Measurements from ENCODE around the gene SLC30A9.

The SLC30A9 gene

GRCh38 chr4:41957634-41958033 is 32.7 kb upstream of the SLC30A9 start:
- no peaks in the 10 kb centered on the region for H3K9me3 ChIP-seq (ENCODE audit: control insufficient read depth, insufficient read depth, low read depth, low read length)
- CTCF ChIA-PET = interaction anchor here (0.6 to 1.7 kb wide), 7 partner anchors 9 to 728 kb away, joined by 3 to 13 read pairs (median 3); no protein-coding TSS in a partner anchor
- POLR2A ChIA-PET = interaction anchor here (0.7 kb wide), 1 partner anchor 11 kb away, joined by 3 read pairs; no protein-coding TSS in a partner anchor
- H3K36me3 ChIP-seq (ENCODE audit: control insufficient read depth in 2 of 2, insufficient read depth in 1 of 2, low read length in 2 of 2) = peaks cover 5 to 24% of the 10 kb centered on the region in 2 experiments; a peak in 2 of 3 replicates
- TF ChIP-seq MEIS1 (CRISPR knock-in tag; IDR thresholded peaks at IDR 0.05; ENCODE audit: borderline replicate concordance) = no peak
- peak; percentile 58 for TF ChIP-seq ZNF654 (tag by site-specific recombination; IDR thresholded peaks at IDR 0.05; ENCODE audit: low read depth)
- H3K4me3 ChIP-seq (ENCODE audit: low read depth, low read length) = no peak overlapping the region
- no peaks in the 10 kb centered on the region for H3K4me1 ChIP-seq (ENCODE audit: control insufficient read depth, insufficient read depth, low read length)
- H3K27ac ChIP-seq (ENCODE audit: extremely low read depth, low read depth, low read length) = no peak overlapping the region

GRCh38 chr4:41963105-41963504 is 27.2 kb upstream of the SLC30A9 start:
- ChIA-PET CTCF (interaction anchor here (0.7 to 1.1 kb wide), 3 partner anchors 21 to 270 kb away, joined by 3 to 4 read pairs (median 3); no protein-coding TSS in a partner anchor), POLR2A (no interaction called here)
- H3K27ac ChIP-seq (ENCODE audit: extremely low read depth, low read depth, low read length) = no peak overlapping the region
- H3K4me3 ChIP-seq (ENCODE audit: low read depth, low read length) = no peak overlapping the region
- H3K4me1 ChIP-seq (ENCODE audit: control insufficient read depth, insufficient read depth, low read length) = no peaks in the 10 kb centered on the region
- no peaks in the 10 kb centered on the region for H3K36me3 ChIP-seq (ENCODE audit: control insufficient read depth in 2 of 2, insufficient read depth in 1 of 2, low read length in 2 of 2)
- no peaks in the 10 kb centered on the region for H3K9me3 ChIP-seq (ENCODE audit: control insufficient read depth, insufficient read depth, low read depth, low read length)
- TF ChIP-seq PRDM10 (tag by site-specific recombination; IDR thresholded peaks at IDR 0.05) (no peak), ZNF311 (tag by site-specific recombination; IDR thresholded peaks at IDR 0.05; ENCODE audit: borderline replicate concordance) (no peak), ZNF580 (tag by site-specific recombination; IDR thresholded peaks at IDR 0.05) (no peak), ZNF768 (tag by site-specific recombination; IDR thresholded peaks at IDR 0.05) (no peak), ZNF221 (tag by site-specific recombination; IDR thresholded peaks at IDR 0.05; ENCODE audit: borderline replicate concordance) (no peak), ZNF513 (tag by site-specific recombination; IDR thresholded peaks at IDR 0.05) (no peak), ZNF645 (tag by site-specific recombination; IDR thresholded peaks at IDR 0.05) (no peak), MYNN (tag by site-specific recombination; IDR thresholded peaks at IDR 0.05; ENCODE audit: borderline replicate concordance) (no peak), ZNF670 (tag by site-specific recombination; IDR thresholded peaks at IDR 0.05; ENCODE audit: low read depth) (no peak), ZNF639 (tag by site-specific recombination; IDR thresholded peaks at IDR 0.05) (no peak), GLI2 (tag by site-specific recombination; IDR thresholded peaks at IDR 0.05; ENCODE audit: borderline replicate concordance, low read depth) (no peak), ZNF274 (IDR thresholded peaks at IDR 0.05; ENCODE audit: low read length) (no peak), ZNF274 (tag by site-specific recombination; IDR thresholded peaks at IDR 0.05; ENCODE audit: borderline replicate concordance) (no peak), ZBTB17 (tag by site-specific recombination; IDR thresholded peaks at IDR 0.05) (no peak), ZNF354C (tag by site-specific recombination; IDR thresholded peaks at IDR 0.05; ENCODE audit: borderline replicate concordance, low read depth) (no peak), ZBTB7A (tag by site-specific recombination; IDR thresholded peaks at IDR 0.05; ENCODE audit: low read depth) (no peak), SP3 (tag by site-specific recombination; IDR thresholded peaks at IDR 0.05) (no peak), ZNF585B (tag by site-specific recombination; IDR thresholded peaks at IDR 0.05) (no peak), ZNF623 (tag by site-specific recombination; IDR thresholded peaks at IDR 0.05) (no peak), ZNF2 (tag by site-specific recombination; IDR thresholded peaks at IDR 0.05) (no peak)

Measured in HEK293 (cell line).